GM21515 (cell line): ENCODE results near the gene RBMS1.

ENCODE experiments used
- ATAC-seq: cut with Tn5 transposase; IDR thresholded peaks from one replicate; pipeline ENCODE4 v1.9.1; 2021; ENCODE audit not compliant: unreplicated experiment

RBMS1 gene

GRCh38 chr2:160493227-160494028 lies at the start of gene RBMS1:
Gene RBMS1, minus strand, starts transcription at chr2:160493807. Its CDS starts 444 bp downstream, at chr2:160493363.
- no peak for ATAC-seq

- ATAC-seq, result no peak
Measured at GRCh38 chr2:160541745-160542144, 48.1 kb upstream of the RBMS1 start.

- ATAC-seq, result no peak
Measured at GRCh38 chr2:160538559-160539355, 45.1 kb upstream of the RBMS1 start.

- no peak for ATAC-seq
Measured at GRCh38 chr2:160538115-160538514, 44.5 kb upstream of the RBMS1 start.

- ATAC-seq, result no peak
Measured at GRCh38 chr2:160534996-160535395, 41.4 kb upstream of the RBMS1 start.

- no peak for ATAC-seq
Measured at GRCh38 chr2:160534249-160534648, 40.6 kb upstream of the RBMS1 start.

GRCh38 chr2:160533482-160533881 lies 39.9 kb upstream of the RBMS1 start:
- ATAC-seq, result no peak

GRCh38 chr2:160532388-160532787 lies 38.8 kb upstream of the RBMS1 start:
- ATAC-seq, result no peak

- ATAC-seq, result no peak
Measured at GRCh38 chr2:160522951-160523710, 29.5 kb upstream of the RBMS1 start.

GRCh38 chr2:160517731-160518130 lies 24.1 kb upstream of the RBMS1 start:
- ATAC-seq, result no peak

GRCh38 chr2:160516547-160517365 lies 23.1 kb upstream of the RBMS1 start:
- ATAC-seq, result no peak

- ATAC-seq, result no peak
Measured at GRCh38 chr2:160515120-160515519, 21.5 kb upstream of the RBMS1 start.

- ATAC-seq, result no peak
Measured at GRCh38 chr2:160513120-160513519, 19.5 kb upstream of the RBMS1 start.

GRCh38 chr2:160512491-160512890 lies 18.9 kb upstream of the RBMS1 start:
- no peak for ATAC-seq

GRCh38 chr2:160510617-160511016 lies 17.0 kb upstream of the RBMS1 start:
- no peak for ATAC-seq

- ATAC-seq, result no peak
Measured at GRCh38 chr2:160509016-160509415, 15.4 kb upstream of the RBMS1 start.

GRCh38 chr2:160507464-160507863 lies 13.9 kb upstream of the RBMS1 start:
- ATAC-seq, result no peak

GRCh38 chr2:160507046-160507407 lies 13.4 kb upstream of the RBMS1 start:
- ATAC-seq, result no peak

GRCh38 chr2:160506371-160507045 lies 12.9 kb upstream of the RBMS1 start:
- no peak for ATAC-seq

GRCh38 chr2:160505256-160505655 lies 11.6 kb upstream of the RBMS1 start:
- no peak for ATAC-seq
